Gastrocnemius medialis (tissue), 4 donors: ENCODE measurements around the gene LMCD1. TPM values are rescaled to one million over a fixed set of nuclear protein-coding genes. Genes with fewer than 3 reads are reported as not detected.

Source experiments
- ATAC-seq, 2 donors: fragments of 150-250 bp; one replicate each; pipeline ENCODE4 v1.9.1; 2016
- DNase-seq, 2 donors: peaks; one replicate each; pipeline ENCODE4 v3.0.0-alpha.2; 2019
- H3K27ac ChIP-seq, 4 donors: fragments of 200-600 bp; sonication (generic); 1 replicate in 1 of 4; 2 replicates in 3 of 4; pipeline ENCODE4 v1.5.1; 2016 to 2018; ENCODE audit warnings: mild to moderate bottlenecking in 2 of 4, moderate library complexity in 1 of 4
- H3K27me3 ChIP-seq, 3 donors: fragments of 200-600 bp; sonication (generic) in 2 of 3; 1 replicate in 1 of 3; 2 replicates in 2 of 3; pipeline versions ENCODE4 v1.5.1 to v1.6.0; 2016 to 2019; ENCODE audit warnings: mild to moderate bottlenecking in 1 of 3, moderate library complexity in 1 of 3
- H3K36me3 ChIP-seq, 2 donors: fragments of 200-600 bp; sonication (generic) in 1 of 2; one replicate each; pipeline ENCODE4 v1.5.1; 2017 to 2018
- H3K4me1 ChIP-seq, 2 donors: fragments of 200-600 bp; sonication (generic) in 1 of 2; one replicate each; pipeline ENCODE4 v1.5.1; 2016 to 2017; ENCODE audit warnings: mild to moderate bottlenecking in 2 of 2
- H3K4me3 ChIP-seq, 4 donors: fragments of 200-600 bp; sonication (generic) in 3 of 4; 1 replicate in 1 of 4; 2 replicates in 3 of 4; pipeline ENCODE4 v1.5.1; 2016 to 2019; ENCODE audit warnings: mild to moderate bottlenecking in 2 of 4
- H3K9me3 ChIP-seq, 3 donors: fragments of 200-600 bp; sonication (generic) in 2 of 3; 1 replicate in 1 of 3; 2 replicates in 2 of 3; pipeline ENCODE4 v1.5.1; 2016 to 2019
- CTCF ChIP-seq, 5 experiments: fragments of 450-650 bp in 3 of 5; fragments of 200-600 bp in 2 of 5; sonication (generic) in 2 of 5; IDR thresholded peaks in 4 of 5; conservative IDR thresholded peaks in 1 of 5; 1 replicate in 4 of 5; 2 replicates in 1 of 5; pipeline ENCODE4 v1.5.1; 2016 to 2019; ENCODE audit warnings: antibody characterized with exemption in 5 of 5, mild to moderate bottlenecking in 3 of 5, moderate library complexity in 3 of 5
- POLR2A ChIP-seq, 2 donors: fragments of 450-650 bp; IDR thresholded peaks; one replicate each; pipeline ENCODE4 v1.6.1; 2017; ENCODE audit warnings: antibody characterized with exemption in 2 of 2, mild to moderate bottlenecking in 2 of 2, moderate library complexity in 2 of 2
- in situ Hi-C, 4 donors: fragments of 200-750 bp; cut with MboI; loops; one replicate each; pipeline versions ENCODE4 v1.15.0 to v1.8.0; 2017; ENCODE audit warnings: low sequenced_read_pairs in 4 of 4
- intact Hi-C: fragments of 100-400 bp; cut with DNase I; formaldehyde crosslinking; loops from one replicate; pipeline ENCODE4 v1.15.1; 2023; ENCODE audit warnings: low total_unique reads
- total RNA-seq, 4 donors: library from RNA; depleted of rRNA; stranded (reverse); fragments of >200 nt; gene quantifications; one replicate each; pipeline versions ENCODE4 v1.1.0 to v1.2.3, GENCODE V29; 2016

Gene LMCD1
- total RNA-seq, 4 donors from 2014 or later: 96.0 to 581 (median 167) TPM

GRCh38 chr3:8600457-8600856 is 98.8 kb downstream of the LMCD1 start:
- Histone ChIP-seq H3K4me3 (no peak overlapping the region), H3K27ac (peak overlapping the region in 3 of 4 donors; percentile 86 to 94 (median 89)), H3K36me3 (no peaks in the 10 kb centered on the region), H3K4me1 (peaks cover 50 to 59% of the 10 kb centered on the region in 2 donors), H3K27me3 (no peaks in the 10 kb centered on the region), H3K9me3 (no peaks in the 10 kb centered on the region)
- DNase-seq (no peak), ATAC-seq (no peak)
- in situ Hi-C loops: loop anchor here in 2 of 4 donors (10.0 kb wide), 2 partner anchors 116 to 126 kb away; no protein-coding TSS in a partner anchor
- TF ChIP-seq POLR2A (IDR thresholded peaks at IDR 0.05): no peak
- TF ChIP-seq CTCF (IDR thresholded peaks at IDR 0.05 in 4 of 5, conservative IDR thresholded peaks at IDR 0.05 in 1 of 5): no peak
- intact Hi-C loops: no loop called here

GRCh38 chr3:8603115-8603710 is 101.6 kb downstream of the LMCD1 start:
- peak overlapping the region in 1 of 4 donors; percentile 59 for H3K27ac ChIP-seq
- ATAC-seq: no peak

GRCh38 chr3:8604006-8604405 is 102.4 kb downstream of the LMCD1 start:
- Histone ChIP-seq H3K9me3 (no peaks in the 10 kb centered on the region), H3K27me3 (no peaks in the 10 kb centered on the region), H3K27ac (peak overlapping the region in 1 of 4 donors; percentile 59), H3K36me3 (no peaks in the 10 kb centered on the region), H3K4me1 (peaks cover 35 to 38% of the 10 kb centered on the region in 2 donors), H3K4me3 (no peak overlapping the region)
- ATAC-seq (no peak), DNase-seq (no peak)
- TF ChIP-seq POLR2A (IDR thresholded peaks at IDR 0.05): no peak
- TF ChIP-seq CTCF (IDR thresholded peaks at IDR 0.05 in 4 of 5, conservative IDR thresholded peaks at IDR 0.05 in 1 of 5): no peak
- intact Hi-C loops (no loop called here), in situ Hi-C loops (loop anchor here in 2 of 4 donors (10.0 kb wide), 2 partner anchors 119 to 129 kb away; no protein-coding TSS in a partner anchor)

More at GRCh38 chr3:8603115-8603710, 101.6 kb downstream of the LMCD1 start:
- no peak overlapping the region for H3K4me3 ChIP-seq
- peaks cover 41 to 46% of the 10 kb centered on the region in 2 donors for H3K4me1 ChIP-seq
- no peaks in the 10 kb centered on the region for H3K9me3 ChIP-seq
- TF ChIP-seq CTCF (IDR thresholded peaks at IDR 0.05 in 4 of 5, conservative IDR thresholded peaks at IDR 0.05 in 1 of 5) (no peak), POLR2A (IDR thresholded peaks at IDR 0.05) (no peak)
- no peak for DNase-seq
- intact Hi-C loops: no loop called here
- H3K36me3 ChIP-seq: no peaks in the 10 kb centered on the region
- no peaks in the 10 kb centered on the region for H3K27me3 ChIP-seq
- in situ Hi-C loops: loop anchor here in 2 of 4 donors (10.0 kb wide), 2 partner anchors 118 to 128 kb away; no protein-coding TSS in a partner anchor

GRCh38 chr3:8604988-8605387 is 103.4 kb downstream of the LMCD1 start:
- Histone ChIP-seq H3K4me3 (no peak overlapping the region), H3K36me3 (no peaks in the 10 kb centered on the region), H3K27me3 (no peaks in the 10 kb centered on the region), H3K9me3 (no peaks in the 10 kb centered on the region), H3K27ac (no peak overlapping the region), H3K4me1 (peaks cover 28% of the 10 kb centered on the region in 2 donors)
- ATAC-seq (no peak), DNase-seq (no peak)
- intact Hi-C loops: no loop called here
- no peak for TF ChIP-seq CTCF (IDR thresholded peaks at IDR 0.05 in 4 of 5, conservative IDR thresholded peaks at IDR 0.05 in 1 of 5)
- in situ Hi-C loops: loop anchor here (5.0 to 10.0 kb wide), 4 partner anchors 120 to 163 kb away; no protein-coding TSS in a partner anchor
